ENCODE measurements around the gene SMYD3.

DNA sequence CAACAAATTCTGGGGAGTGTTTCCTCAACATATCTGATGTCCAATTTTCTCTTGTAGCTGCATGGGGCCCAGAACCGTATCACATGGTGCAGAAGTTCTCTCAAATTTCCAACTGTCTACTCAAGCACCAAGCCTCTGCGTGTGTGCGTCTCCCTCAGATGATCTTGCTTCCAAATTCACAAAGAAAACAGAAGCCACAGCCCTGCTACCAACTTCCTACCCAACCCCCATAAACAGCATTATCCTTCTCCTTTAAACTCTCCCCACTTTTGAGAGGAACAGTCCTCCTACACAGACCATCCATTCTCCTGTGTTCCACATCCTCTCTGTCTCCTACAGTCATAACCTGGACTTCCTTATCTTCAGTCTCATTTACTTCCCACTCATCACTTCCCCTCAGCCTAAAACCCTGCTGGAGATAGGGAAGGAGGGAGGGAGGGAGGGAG is 354.1 kb downstream of the SMYD3 start:
- TF ChIP-seq POLR2AphosphoS5 (IDR thresholded peaks at IDR 0.05; ENCODE audit: low read depth, low read length) (no peak), CTCF (IDR thresholded peaks at IDR 0.05) (no peak), SIN3A (IDR thresholded peaks at IDR 0.05; ENCODE audit: borderline replicate concordance, insufficient read depth, low read depth, low read length) (no peak), TCF7L2 (IDR thresholded peaks at IDR 0.05; ENCODE audit: low read depth, low read length) (no peak), REST (IDR thresholded peaks at IDR 0.05; ENCODE audit: insufficient read depth in 1 of 2, low read depth in 2 of 2, low read length in 1 of 2) (no peak)

Data from Panc1 (cell line).